ENCODE data around the gene NFATC2. TPM values are rescaled to one million over a fixed set of nuclear protein-coding genes. Genes with fewer than 3 reads are reported as not detected.

NFATC2 gene
- total RNA-seq, 3 donors from 2014 or later (not counting 1 experiment from before 2014, with no cell fraction given), result 141 to 195 (median 160) TPM

- H3K27ac Mint-ChIP-seq, result peak overlapping the region; percentile 75
- DNase-seq, result no peak
Observed at GRCh38 chr20:51456511-51457509, 85.7 kb downstream of the NFATC2 start.

GRCh38 chr20:51454250-51454865, 88.2 kb downstream of the NFATC2 start:
- H3K4me3 Mint-ChIP-seq, result no peak overlapping the region
- 96% methylated on average over 8 of the region's 9 CpGs for WGBS (ENCODE audit: insufficient coverage)
- H3K9me3 Mint-ChIP-seq, result no peaks in the 10 kb centered on the region
- peak overlapping the region; percentile 71 to 73 for H3K27ac Mint-ChIP-seq
- no peaks in the 10 kb centered on the region for H3K27me3 Mint-ChIP-seq (ENCODE audit: low read depth in 2 of 2)
- peaks cover 36% of the 10 kb centered on the region for H3K36me3 Mint-ChIP-seq
- Histone ChIP-seq H3K9me3 (ENCODE audit: control insufficient read depth, insufficient read depth, low read length) (no peaks in the 10 kb centered on the region), H3K4me3 (ENCODE audit: low read length) (no peak overlapping the region), H3K36me3 (ENCODE audit: control insufficient read depth, insufficient read depth, low read length) (peaks cover 81% of the 10 kb centered on the region), H3K27me3 (ENCODE audit: control insufficient read depth, insufficient read depth, low read length) (no peaks in the 10 kb centered on the region), H3K27ac (ENCODE audit: low read length) (no peak overlapping the region), H3K4me1 (ENCODE audit: control insufficient read depth, insufficient read depth, low read length) (peaks cover 20% of the 10 kb centered on the region)
- TF ChIP-seq CTCF (IDR thresholded peaks at IDR 0.05), result no peak
- H3K4me1 Mint-ChIP-seq, result peaks cover 64 to 66% of the 10 kb centered on the region in 2 donors
- ATAC-seq (no peak), DNase-seq (no peak)
- intact Hi-C loops (cut with micrococcal nuclease), result no loop called here

More at GRCh38 chr20:51456511-51457509, 85.7 kb downstream of the NFATC2 start:
- no peak overlapping the region for H3K4me3 Mint-ChIP-seq
- Histone ChIP-seq H3K36me3 (ENCODE audit: control insufficient read depth, insufficient read depth, low read length) (peaks cover 77% of the 10 kb centered on the region), H3K9me3 (ENCODE audit: control insufficient read depth, insufficient read depth, low read length) (no peaks in the 10 kb centered on the region), H3K4me3 (ENCODE audit: low read length) (no peak overlapping the region), H3K27me3 (ENCODE audit: control insufficient read depth, insufficient read depth, low read length) (no peaks in the 10 kb centered on the region), H3K27ac (ENCODE audit: low read length) (peak overlapping the region; percentile 39), H3K4me1 (ENCODE audit: control insufficient read depth, insufficient read depth, low read length) (peaks cover 34% of the 10 kb centered on the region)
- intact Hi-C loops (cut with micrococcal nuclease), result no loop called here
- no peaks in the 10 kb centered on the region for H3K9me3 Mint-ChIP-seq
- peaks cover 46 to 57% of the 10 kb centered on the region in 2 donors for H3K4me1 Mint-ChIP-seq
- no peaks in the 10 kb centered on the region for H3K27me3 Mint-ChIP-seq (ENCODE audit: low read depth in 2 of 2)
- peaks cover 31% of the 10 kb centered on the region for H3K36me3 Mint-ChIP-seq
- peak in 1 of 3 donors; percentile 46 for ATAC-seq
- 71% methylated on average over 24 of the region's 24 CpGs for WGBS (ENCODE audit: insufficient coverage)
- no peak for TF ChIP-seq CTCF (IDR thresholded peaks at IDR 0.05)

- no peak overlapping the region for H3K27ac ChIP-seq (ENCODE audit: low read length)
- H3K36me3 ChIP-seq (ENCODE audit: control insufficient read depth, insufficient read depth, low read length), result peaks cover 77% of the 10 kb centered on the region
- Mint-ChIP-seq H3K4me3 (no peak overlapping the region), H3K27me3 (ENCODE audit: low read depth in 2 of 2) (no peaks in the 10 kb centered on the region), H3K27ac (peak overlapping the region; percentile 71 to 84), H3K36me3 (peaks cover 30% of the 10 kb centered on the region), H3K4me1 (peaks cover 67 to 71% of the 10 kb centered on the region in 2 donors), H3K9me3 (no peaks in the 10 kb centered on the region)
- intact Hi-C loops (cut with micrococcal nuclease), result no loop called here
- ATAC-seq (no peak), DNase-seq (no peak)
- no peak overlapping the region for H3K4me3 ChIP-seq (ENCODE audit: low read length)
- no peak for TF ChIP-seq CTCF (IDR thresholded peaks at IDR 0.05)
- no peaks in the 10 kb centered on the region for H3K9me3 ChIP-seq (ENCODE audit: control insufficient read depth, insufficient read depth, low read length)
- WGBS (ENCODE audit: insufficient coverage), result 95% methylated on average over 13 of the region's 13 CpGs
- H3K27me3 ChIP-seq (ENCODE audit: control insufficient read depth, insufficient read depth, low read length), result no peaks in the 10 kb centered on the region
- H3K4me1 ChIP-seq (ENCODE audit: control insufficient read depth, insufficient read depth, low read length), result peaks cover 17% of the 10 kb centered on the region
Observed at GRCh38 chr20:51452734-51453365, 89.7 kb downstream of the NFATC2 start.

Measured in natural killer cell (primary cell).